Measurements from ENCODE around the gene RBM22.

The RBM22 gene

GRCh38 chr5:150651924-150652671 is 48.8 kb downstream of the RBM22 start:
- DNase-seq (ENCODE audit: low read depth), result no peak

GRCh38 chr5:150651382-150651781 is 49.5 kb downstream of the RBM22 start:
- no peak for DNase-seq (ENCODE audit: low read depth)

GRCh38 chr5:150650021-150651006 is 50.5 kb downstream of the RBM22 start:
- DNase-seq (ENCODE audit: low read depth), result no peak

DNA sequence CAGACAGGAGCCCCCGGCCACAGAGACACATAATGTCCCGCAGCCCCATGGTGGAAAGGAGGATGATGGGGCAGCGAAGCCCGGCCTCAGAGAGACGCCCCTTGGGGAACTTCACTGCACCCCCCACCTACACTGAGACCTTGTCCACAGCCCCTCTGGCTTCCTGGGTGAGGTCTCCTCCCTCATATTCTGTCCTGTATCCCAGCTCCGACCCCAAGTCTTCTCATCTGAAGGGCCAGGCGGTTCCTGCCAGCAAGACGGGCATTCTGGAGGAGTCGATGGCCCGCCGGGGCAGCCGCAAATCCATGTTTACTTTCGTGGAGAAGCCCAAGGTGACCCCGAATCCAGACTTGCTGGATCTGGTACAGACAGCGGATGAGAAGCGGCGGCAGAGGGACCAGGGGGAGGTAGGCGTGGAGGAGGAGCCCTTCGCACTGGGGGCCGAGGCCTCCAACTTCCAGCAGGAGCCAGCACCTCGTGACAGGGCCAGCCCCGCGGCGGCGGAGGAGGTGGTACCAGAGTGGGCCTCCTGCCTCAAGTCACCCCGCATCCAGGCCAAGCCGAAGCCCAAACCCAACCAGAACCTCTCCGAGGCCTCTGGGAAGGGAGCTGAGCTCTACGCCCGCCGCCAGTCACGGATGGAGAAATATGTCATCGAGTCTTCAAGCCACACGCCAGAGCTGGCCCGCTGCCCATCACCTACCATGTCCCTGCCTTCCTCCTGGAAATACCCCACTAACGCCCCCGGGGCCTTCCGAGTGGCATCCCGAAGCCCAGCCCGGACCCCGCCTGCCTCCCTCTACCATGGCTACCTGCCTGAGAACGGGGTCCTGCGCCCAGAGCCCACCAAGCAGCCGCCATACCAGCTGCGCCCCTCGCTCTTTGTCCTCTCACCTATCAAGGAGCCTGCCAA is 51.5 kb downstream of the RBM22 start:
- DNase-seq (ENCODE audit: low read depth), result no peak

- DNase-seq (ENCODE audit: low read depth), result no peak
Observed at GRCh38 chr5:150648294-150649107, 52.4 kb downstream of the RBM22 start.

- DNase-seq (ENCODE audit: low read depth), result no peak
Observed at GRCh38 chr5:150647275-150648251, 53.3 kb downstream of the RBM22 start.

- DNase-seq (ENCODE audit: low read depth), result no peak
Observed at GRCh38 chr5:150645070-150645700, 55.7 kb downstream of the RBM22 start.

DNA sequence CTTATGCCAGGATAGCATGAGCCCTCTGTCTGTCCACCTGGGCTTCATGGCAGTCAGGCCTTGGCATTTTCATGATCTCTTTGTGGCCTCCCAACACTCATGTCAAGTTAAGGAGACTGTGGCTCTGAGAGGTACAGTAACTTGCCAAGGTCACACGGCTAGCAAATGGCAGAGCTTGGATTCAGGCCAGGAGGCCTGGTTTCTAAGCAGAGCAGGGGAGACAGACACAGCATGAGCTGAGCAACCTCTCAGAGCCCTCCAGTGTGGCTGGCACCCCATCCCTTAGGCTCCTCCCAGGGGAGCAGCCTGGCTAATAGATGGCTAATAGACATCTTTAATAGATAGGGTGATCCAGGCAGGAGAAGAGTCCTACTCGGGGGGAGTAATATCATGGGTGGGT is 56.3 kb downstream of the RBM22 start:
- DNase-seq (ENCODE audit: low read depth), result no peak

DNA sequence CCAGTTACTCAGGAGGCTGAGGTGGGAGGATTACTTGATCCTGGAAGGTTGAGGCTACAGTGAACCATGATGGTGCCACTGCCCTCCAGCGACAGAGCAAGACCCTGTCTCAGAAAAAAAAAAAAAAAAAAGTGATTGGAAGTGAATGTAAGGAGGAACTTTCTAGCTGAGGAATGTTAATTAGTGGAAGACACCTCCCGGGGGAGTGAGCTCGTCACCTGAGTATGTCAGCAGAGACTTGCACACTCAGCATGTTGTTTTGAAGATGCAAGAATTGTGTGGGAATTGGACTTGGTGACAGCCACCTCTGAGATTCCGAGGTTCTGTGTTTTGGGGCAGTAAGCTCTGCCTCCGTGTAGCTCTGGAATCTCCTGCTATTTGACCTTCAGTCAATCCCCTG is 56.8 kb downstream of the RBM22 start:
- DNase-seq (ENCODE audit: low read depth), result no peak

- DNase-seq (ENCODE audit: low read depth), result no peak
Observed at GRCh38 chr5:150642991-150643710, 57.7 kb downstream of the RBM22 start.

DNA sequence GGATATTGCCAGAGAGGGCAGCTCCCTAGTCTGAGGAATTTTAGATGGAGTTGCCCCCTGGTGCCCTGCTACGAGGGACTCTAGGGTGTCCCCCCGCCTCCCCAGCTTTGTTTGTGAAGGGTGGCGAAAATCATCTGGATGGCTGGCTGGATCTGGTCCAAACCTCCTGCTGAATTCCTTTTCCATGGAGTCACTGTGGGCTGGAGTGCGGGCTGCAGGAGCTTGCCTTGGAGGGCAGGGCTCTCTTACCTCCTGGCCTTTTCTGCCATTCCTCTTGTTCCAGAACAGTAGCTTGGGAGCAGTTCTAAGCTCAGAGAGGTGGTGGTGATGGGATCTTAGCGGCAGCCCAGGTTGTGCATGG is 58.3 kb downstream of the RBM22 start:
- DNase-seq (ENCODE audit: low read depth), result no peak

- no peak for DNase-seq (ENCODE audit: low read depth)
Observed at GRCh38 chr5:150641824-150642566, 58.9 kb downstream of the RBM22 start.

DNA sequence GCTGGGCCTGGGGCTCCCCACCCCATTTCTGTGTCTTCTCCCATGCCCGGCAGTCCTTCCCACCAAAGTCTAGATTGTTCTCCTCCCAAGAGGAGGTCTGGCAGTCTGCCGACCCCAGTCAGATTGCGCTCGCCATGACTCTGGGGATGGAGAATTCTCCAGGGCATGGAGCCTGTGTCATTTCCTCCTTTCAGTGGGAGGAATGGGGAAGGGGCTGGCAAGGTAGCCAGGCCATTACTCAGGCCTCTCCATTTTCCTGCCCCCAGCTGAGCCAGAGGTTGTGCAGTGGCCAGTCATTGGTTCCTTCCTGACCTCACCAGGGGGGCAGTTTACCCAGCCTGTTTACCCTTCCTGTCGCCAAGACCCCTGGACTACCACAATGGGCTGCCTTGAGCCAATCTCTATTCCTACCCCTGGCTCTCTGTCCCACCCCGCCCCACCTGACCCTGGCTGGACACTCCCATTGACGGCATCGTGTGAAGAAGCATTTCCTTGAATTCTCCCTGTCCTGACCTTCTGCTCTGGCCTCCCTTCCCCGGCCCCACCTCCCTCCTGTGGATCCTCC is 59.8 kb downstream of the RBM22 start:
- DNase-seq (ENCODE audit: low read depth), result no peak
